HepG2 (cell line): ENCODE data around the gene PKIG. TPM values are rescaled to one million over a fixed set of nuclear protein-coding genes. Genes with fewer than 3 reads are reported as not detected.

ENCODE experiments used
- ATAC-seq: fragments of 200-7000 bp; cut with Tn5 transposase; 3 replicates; pipeline ENCODE4 v1.9.1; 2020; ENCODE audit warnings: mild to moderate bottlenecking, moderate library complexity
- BruUV-seq: library from RNA; stranded (reverse); fragments of 400-500 nt; replicated peaks from 2 replicates; lab custom pipeline; 2021; lab: Mats Ljungman, UMichigan
- CTCF ChIA-PET: fragments of 300-600 bp; formaldehyde crosslinking; extraction: SDS; loops from one replicate; lab custom pipeline; 2021; ENCODE audit warnings: low total read pairs, inconsistent platforms, low intra/inter-chr PET ratio; lab: Yijun Ruan, JAX
- POLR2A ChIA-PET: fragments of 350-600 bp; sonication (Branson Sonifier 250); formaldehyde crosslinking; loops from one replicate; lab custom pipeline; 2020; ENCODE audit warnings: antibody characterized with exemption, inconsistent platforms; lab: Yijun Ruan, JAX
- DNase-seq: peaks from one replicate; pipeline ENCODE4 v3.0.0-alpha.2; 2015; ENCODE audit warnings: low spot score
- FAIRE-seq: peaks from 3 replicates; lab custom pipeline; 2011; peaks lifted over from hg19 to GRCh38; lab: Jason Lieb, UNC
- H2AFZ ChIP-seq: one replicate; pipeline ENCODE4 v1.6.1; 2011; ENCODE audit warnings: low read length, inconsistent platforms
- H3K27ac ChIP-seq: fragments of 300-600 bp; 3 replicates; pipeline ENCODE4 v1.8.0; 2011; ENCODE audit warnings: mixed run types, mild to moderate bottlenecking, mixed read lengths, low read length, inconsistent platforms; ENCODE audit not compliant: insufficient read depth; ENCODE audit errors: extremely low read length
- H3K27me3 ChIP-seq, 2 experiments: fragments of 200-600 bp in 1 of 2; 2 replicates in 1 of 2; 3 replicates in 1 of 2; pipeline versions ENCODE4 v1.6.0 to v1.8.0; 2011; ENCODE audit warnings: low read length in 2 of 2, mild to moderate bottlenecking in 2 of 2, moderate library complexity in 2 of 2, inconsistent platforms in 1 of 2; ENCODE audit not compliant: insufficient read depth in 2 of 2, control insufficient read depth in 1 of 2
- H3K36me3 ChIP-seq, 2 experiments: fragments of 200-600 bp in 1 of 2; replicated peaks in 1 of 2; 2 replicates in 1 of 2; 3 replicates in 1 of 2; pipeline versions ENCODE4 v1.5.1 to v1.8.0; 2011; ENCODE audit warnings: low read length in 2 of 2, inconsistent platforms in 1 of 2; ENCODE audit not compliant: insufficient read depth in 2 of 2, control insufficient read depth in 1 of 2
- H3K4me1 ChIP-seq: 2 replicates; pipeline ENCODE4 v1.5.1; 2012; ENCODE audit warnings: low read length, inconsistent platforms; ENCODE audit not compliant: insufficient read depth
- H3K4me2 ChIP-seq: 2 replicates; pipeline ENCODE4 v1.6.0; 2011; ENCODE audit warnings: low read depth, low read length, inconsistent platforms
- H3K4me3 ChIP-seq, 3 experiments: fragments of 200-600 bp in 1 of 3; sonication (generic), shearing (Covaris generic) in 1 of 3; replicated peaks in 1 of 3; 2 replicates each; pipeline ENCODE4 v1.5.1; 2011 to 2016; ENCODE audit warnings: low read length in 3 of 3, inconsistent platforms in 2 of 3, low read depth in 2 of 3, mild to moderate bottlenecking in 2 of 3, control low read depth in 1 of 3, mixed read lengths in 1 of 3; ENCODE audit not compliant: insufficient read depth in 1 of 3
- H3K79me2 ChIP-seq: one replicate; pipeline ENCODE4 v1.6.1; 2011; ENCODE audit warnings: low read length, inconsistent platforms; ENCODE audit not compliant: insufficient read depth
- H3K9ac ChIP-seq: 2 replicates; pipeline ENCODE4 v1.6.0; 2011; ENCODE audit warnings: mild to moderate bottlenecking, low read depth, low read length, inconsistent platforms; ENCODE audit not compliant: insufficient read depth
- H3K9me3 ChIP-seq: 2 replicates; pipeline ENCODE4 v1.5.1; 2012; ENCODE audit warnings: mild to moderate bottlenecking, low read length
- H4K20me1 ChIP-seq: 2 replicates; pipeline ENCODE4 v1.6.0; 2011; ENCODE audit warnings: inconsistent platforms, mild to moderate bottlenecking, low read length, moderate library complexity; ENCODE audit not compliant: insufficient read depth
- ELF3 ChIP-seq: IDR thresholded peaks from 2 replicates; pipeline ENCODE4 v1.6.1; 2016; ENCODE audit warnings: missing genetic modification reagents, missing compliant biosample characterization
- HOMEZ ChIP-seq: IDR thresholded peaks from 2 replicates; pipeline ENCODE4 v1.6.1; 2016; ENCODE audit warnings: low read depth
- PAXIP1 ChIP-seq: sonication (generic); formaldehyde crosslinking; conservative IDR thresholded peaks from 2 replicates; pipeline ENCODE4 v1.4.0; 2020; ENCODE audit warnings: mild to moderate bottlenecking, missing genetic modification reagents, moderate library complexity
- PHF8 ChIP-seq: sonication (generic); formaldehyde crosslinking; IDR thresholded peaks from 2 replicates; pipeline ENCODE4 v1.5.0; 2020; ENCODE audit warnings: missing genetic modification reagents
- RERE ChIP-seq: IDR thresholded peaks from 2 replicates; pipeline ENCODE4 v1.6.1; 2016; ENCODE audit warnings: low read depth, missing genetic modification reagents, missing compliant biosample characterization
- SALL1 ChIP-seq: sonication (generic); formaldehyde crosslinking; IDR thresholded peaks from 2 replicates; pipeline ENCODE4 v1.8.0; 2022; ENCODE audit warnings: mild to moderate bottlenecking, missing genetic modification reagents
- ZBTB1 ChIP-seq: sonication (generic); formaldehyde crosslinking; IDR thresholded peaks from 2 replicates; pipeline ENCODE4 v1.4.0; 2020; ENCODE audit warnings: missing genetic modification reagents, borderline replicate concordance
- ZNF574 ChIP-seq: sonication (generic); formaldehyde crosslinking; IDR thresholded peaks from 2 replicates; pipeline ENCODE4 v1.4.0; 2020; ENCODE audit warnings: missing genetic modification reagents
- ZNF766 ChIP-seq: sonication (generic); formaldehyde crosslinking; IDR thresholded peaks from 2 replicates; pipeline ENCODE4 v1.5.0; 2020; ENCODE audit warnings: missing genetic modification reagents, borderline replicate concordance
- ZSCAN9 ChIP-seq: IDR thresholded peaks from 2 replicates; pipeline ENCODE4 v1.6.1; 2016; ENCODE audit warnings: borderline replicate concordance
- WGBS: methylation state at CpG from one replicate; pipeline ENCODE4 v1.1.6; 2017; ENCODE audit warnings: low lambda C conversion rate; 5-methylcytosine and 5-hydroxymethylcytosine counted together
- in situ Hi-C: cut with HindIII; loops from 2 replicates; pipeline ENCODE4 v1.10.0; 2017; ENCODE audit warnings: low pct_unique_long_range_greater_than_20kb; ENCODE audit not compliant: extremely low pct_ligation_motif_present
- intact Hi-C: fragments of 100-400 bp; cut with micrococcal nuclease; formaldehyde crosslinking; loops from one replicate; pipeline ENCODE4 v1.10.0; 2022; ENCODE audit not compliant: unreplicated experiment
- polyA plus RNA-seq, 8 experiments: library from polyadenylated mRNA; depleted of rRNA in 3 of 8; stranded (reverse) in 7 of 8; unstranded in 1 of 8; fragments of >200 nt; fragmentation: Illumina TruSeq in 4 of 8; extraction: Trizol in 4 of 8; gene quantifications; 2 replicates each; pipeline versions ENCODE4 v1.2.1 to v1.2.3, GENCODE V29; 2011 to 2016; ENCODE audit warnings: low read depth in 4 of 8, missing spikeins in 1 of 8, mixed read lengths in 1 of 8; ENCODE audit not compliant: insufficient read depth in 1 of 8
- total RNA-seq, 5 experiments: library from RNA; depleted of rRNA; stranded (reverse); fragments of >200 nt; fragmentation: Illumina TruSeq; extraction: Trizol; gene quantifications; 2 replicates each; pipeline ENCODE4 v1.2.3, GENCODE V29; 2016; ENCODE audit warnings: low read depth in 1 of 5

The PKIG gene
- total and polyA plus RNA-seq, 2 of the 13 experiments (the other 11 are each of a cell fraction or from before 2014, with no cell fraction given): 30.8 to 44.5 TPM

- TF ChIP-seq PAXIP1 (CRISPR knock-in tag): no peak
These were observed 79.9 kb downstream of the PKIG start (continued) for GRCh38 chr20:44662261-44662660.

- no peak overlapping the region for H3K9ac ChIP-seq
- H3K4me3 ChIP-seq: no peak overlapping the region
- DNase-seq (no peak), ATAC-seq (no peak), FAIRE-seq (no peak)
- intact Hi-C loops (no loop called here), in situ Hi-C loops (no loop called here)
- H3K4me2 ChIP-seq: no peak overlapping the region
- no peak overlapping the region for H3K27ac ChIP-seq
- peaks cover 0 to 29% of the 10 kb centered on the region in 2 experiments; a peak in 3 of 5 replicates for H3K27me3 ChIP-seq
- H3K79me2 ChIP-seq: no peaks in the 10 kb centered on the region
- ChIA-PET POLR2A (no interaction called here), CTCF (no interaction called here)
- BruUV-seq: no TSS peak
- no peaks in the 10 kb centered on the region for H3K36me3 ChIP-seq
- no peaks in the 10 kb centered on the region for H3K9me3 ChIP-seq
- H4K20me1 ChIP-seq: no peaks in the 10 kb centered on the region
- H2AFZ ChIP-seq: no peak overlapping the region
- WGBS: under 1% methylated on average over 3 of the region's 3 CpGs
- no peaks in the 10 kb centered on the region for H3K4me1 ChIP-seq
- TF ChIP-seq ZBTB1 (CRISPR knock-in tag) (no peak), ELF3 (CRISPR knock-in tag) (no peak), ZNF766 (no peak), HOMEZ (CRISPR knock-in tag) (no peak), SALL1 (CRISPR knock-in tag) (no peak), RERE (CRISPR knock-in tag) (no peak), PHF8 (CRISPR knock-in tag) (no peak), ZNF574 (CRISPR knock-in tag) (no peak), ZSCAN9 (no peak)
These were observed 81.8 kb downstream of the PKIG start for GRCh38 chr20:44664131-44664530.
